Activated T-helper 1 cell treated with anti-CD3 and anti-CD28 coated beads, Interleukin-12 subunit alpha, Interleukin-12 subunit beta, Interleukin-2, Interleukin-4 antibody, amounts not matched to agents 30 ng/mL and 10 ng/mL and 1 ng/mL, durations not matched to agents 14 hours and 24 hours and 36 hours (primary cell): Measurements from ENCODE around the gene MCL1. TPM values are rescaled to one million over a fixed set of nuclear protein-coding genes. Genes with fewer than 3 reads are reported as not detected.
"Not testable (repeated sequence)": the region's sequence is repeated elsewhere in the genome, so short reads cannot be mapped to it uniquely, and the experiment has no call there.

Experiments
- DNase-seq: peaks from one replicate; pipeline ENCODE4 v3.0.0; 2021; ENCODE audit warnings: low spot score
- H3K27ac Mint-ChIP-seq: one replicate; pipeline ENCODE4 v1.8.0; 2021; ENCODE audit warnings: mild to moderate bottlenecking, mixed read lengths
- H3K27me3 Mint-ChIP-seq: one replicate; pipeline ENCODE4 v1.8.0; 2022; ENCODE audit warnings: mild to moderate bottlenecking, moderate library complexity, mixed read lengths; ENCODE audit not compliant: insufficient read depth
- H3K36me3 Mint-ChIP-seq: one replicate; pipeline ENCODE4 v1.8.0; 2021; ENCODE audit warnings: low read depth, mixed read lengths
- H3K4me1 Mint-ChIP-seq: one replicate; pipeline ENCODE4 v1.8.0; 2021; ENCODE audit warnings: low read depth, mixed read lengths
- H3K4me3 Mint-ChIP-seq: one replicate; pipeline ENCODE4 v1.8.0; 2021; ENCODE audit warnings: mild to moderate bottlenecking, moderate library complexity, mixed read lengths
- H3K9me3 Mint-ChIP-seq: one replicate; pipeline ENCODE4 v1.8.0; 2021; ENCODE audit warnings: mixed read lengths
- intact Hi-C: fragments of 100-400 bp; cut with micrococcal nuclease; formaldehyde crosslinking; loops from one replicate; pipeline ENCODE4 v1.15.1; 2024
- total RNA-seq: library from RNA; stranded (reverse); gene quantifications from 2 replicates; pipeline ENCODE4 v1.2.3, GENCODE V29; 2022

The MCL1 gene
- total RNA-seq, 1 donor from 2014 or later: 311 TPM

DNA sequence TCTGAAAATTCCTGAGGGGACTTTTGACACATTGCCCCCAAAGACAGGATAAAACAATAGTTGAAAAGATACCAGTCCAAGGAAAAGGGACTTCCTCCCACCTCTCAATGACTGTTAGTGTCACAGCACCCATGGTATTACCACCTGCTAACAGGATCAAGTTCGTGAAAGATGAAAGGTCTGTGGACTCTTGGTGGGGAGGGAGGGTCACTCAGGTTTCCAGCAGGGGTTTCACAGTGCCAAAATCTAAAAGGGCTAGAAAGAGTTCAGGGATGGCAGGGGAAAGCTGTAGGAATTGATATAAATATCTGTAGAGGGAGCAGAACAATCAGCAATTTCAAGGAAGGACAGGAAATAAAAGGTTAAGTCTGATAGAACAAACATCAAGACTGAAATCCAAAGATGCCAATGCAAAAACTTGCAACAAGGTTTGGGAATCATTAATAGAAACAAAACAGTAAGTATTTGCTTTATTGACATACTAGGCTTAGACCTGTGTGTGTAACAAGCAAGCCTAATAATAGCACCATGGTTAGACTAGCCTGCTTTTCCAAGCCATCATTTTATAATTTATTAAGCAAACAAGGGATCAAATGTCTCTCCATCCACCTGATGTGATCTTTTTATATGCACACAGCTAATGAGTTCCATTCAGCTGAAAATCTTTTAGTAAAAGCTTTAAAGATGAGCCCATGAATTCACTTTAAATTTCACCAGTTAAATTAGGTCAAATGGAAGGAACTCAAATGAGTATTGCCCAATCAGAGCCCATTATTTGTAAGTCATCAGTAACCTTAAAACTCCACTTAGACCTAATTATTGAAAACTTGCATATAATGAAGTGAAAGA is 3.7 kb downstream of the MCL1 start:
- Mint-ChIP-seq H3K9me3 (no peaks in the 10 kb centered on the region), H3K27ac (peak overlapping the region; percentile 96), H3K27me3 (peaks cover 2% of the 10 kb centered on the region), H3K4me1 (peaks cover 43% of the 10 kb centered on the region), H3K4me3 (peak overlapping the region; percentile 95), H3K36me3 (peaks cover 72% of the 10 kb centered on the region)
- no peak for DNase-seq
- intact Hi-C loops: no loop called here

DNA sequence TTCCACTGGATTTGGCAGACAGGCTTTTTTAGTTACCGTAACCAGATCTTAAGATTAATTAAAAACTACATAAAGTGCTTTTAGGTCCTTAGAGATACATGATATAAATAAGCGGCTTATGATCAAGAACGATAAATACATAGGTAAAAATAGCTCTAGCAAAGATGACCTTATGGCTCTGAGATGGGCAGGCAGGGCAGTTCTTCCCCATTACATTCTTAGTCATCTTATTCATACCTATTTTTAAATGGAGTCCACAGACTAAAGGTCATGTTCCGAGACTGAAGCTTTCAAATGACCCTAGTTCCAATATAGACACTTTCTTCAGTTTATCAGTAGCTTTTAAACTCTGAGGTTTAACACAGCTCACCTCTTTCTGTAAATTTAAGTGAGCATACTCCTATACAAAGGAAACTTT is 4.3 kb downstream of the MCL1 start:
- Mint-ChIP-seq H3K36me3 (peaks cover 76% of the 10 kb centered on the region), H3K4me1 (peaks cover 43% of the 10 kb centered on the region)

DNA sequence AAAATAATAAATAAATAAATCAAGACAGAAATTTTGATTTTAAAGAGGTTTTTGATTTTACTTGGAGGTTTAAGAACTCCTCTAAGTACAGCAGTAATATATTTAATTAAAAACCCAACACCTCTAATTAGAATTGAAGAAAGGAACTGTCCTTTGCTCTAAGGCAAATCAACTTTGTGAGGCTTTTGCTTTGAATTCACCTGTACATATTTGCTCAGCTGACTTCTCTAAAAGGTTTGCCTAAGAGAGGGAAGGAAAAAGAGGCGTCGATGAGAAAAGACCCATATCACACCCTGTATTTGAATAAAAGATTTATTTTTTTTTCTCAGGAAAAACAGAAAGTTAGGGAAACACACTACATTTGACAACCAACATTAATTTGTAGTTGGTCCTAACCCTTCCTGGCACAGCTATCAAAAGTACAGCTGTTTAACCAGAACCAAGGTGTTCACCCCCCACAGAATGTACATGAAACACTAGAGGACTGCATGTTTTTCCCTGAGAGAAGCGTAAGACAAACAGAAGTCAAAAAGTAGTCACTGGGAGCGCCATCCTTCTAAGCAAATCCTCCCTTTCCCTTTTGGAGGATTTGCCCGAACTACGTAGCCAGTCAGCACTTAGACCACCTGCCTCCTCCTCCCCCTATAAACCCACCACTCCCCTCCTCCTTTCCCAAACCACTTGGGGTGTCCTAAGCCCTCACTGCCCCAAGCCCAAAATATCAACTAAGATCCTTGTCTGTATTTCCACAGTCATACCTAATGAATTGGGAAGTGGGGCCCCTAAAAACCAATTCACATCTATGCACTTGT is 4.9 kb downstream of the MCL1 start:
- H3K4me1 Mint-ChIP-seq: peaks cover 47% of the 10 kb centered on the region
- peaks cover 2% of the 10 kb centered on the region for H3K27me3 Mint-ChIP-seq
- H3K9me3 Mint-ChIP-seq: no peaks in the 10 kb centered on the region
- H3K4me3 Mint-ChIP-seq: peak overlapping the region; percentile 95
- intact Hi-C loops: no loop called here
- peak overlapping the region; percentile 96 for H3K27ac Mint-ChIP-seq
- no peak for DNase-seq
- H3K36me3 Mint-ChIP-seq: peaks cover 81% of the 10 kb centered on the region

More for the DNA sequence above, 4.3 kb downstream of the MCL1 start:
- peak overlapping the region; percentile 95 for H3K4me3 Mint-ChIP-seq
- H3K27me3 Mint-ChIP-seq: peaks cover 2% of the 10 kb centered on the region
- DNase-seq: no peak
- peak overlapping the region; percentile 96 for H3K27ac Mint-ChIP-seq
- H3K9me3 Mint-ChIP-seq: no peaks in the 10 kb centered on the region
- intact Hi-C loops: no loop called here

DNA sequence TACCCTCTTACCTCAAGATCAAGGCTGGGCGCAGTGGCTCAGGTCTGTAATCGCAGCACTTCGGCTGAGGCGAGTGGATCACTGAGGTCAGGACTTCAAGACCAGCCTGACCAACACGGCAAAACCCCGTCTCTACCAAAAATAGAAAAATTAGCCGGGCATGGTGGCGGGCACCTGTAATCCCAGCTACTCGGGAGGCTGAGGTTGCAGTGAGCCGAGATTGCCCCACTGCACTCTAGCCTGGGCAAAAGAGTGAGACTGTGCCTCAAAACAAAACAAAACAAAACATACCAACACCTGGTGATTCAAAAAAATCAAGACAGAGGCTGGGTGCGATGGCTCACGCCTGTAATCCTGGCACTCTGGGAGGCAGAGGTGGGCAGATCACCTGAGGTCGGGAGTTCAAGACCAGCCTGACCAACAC is 5.8 kb downstream of the MCL1 start:
- peak overlapping the region; percentile 90 for H3K4me3 Mint-ChIP-seq
- DNase-seq: not testable (repeated sequence)

DNA sequence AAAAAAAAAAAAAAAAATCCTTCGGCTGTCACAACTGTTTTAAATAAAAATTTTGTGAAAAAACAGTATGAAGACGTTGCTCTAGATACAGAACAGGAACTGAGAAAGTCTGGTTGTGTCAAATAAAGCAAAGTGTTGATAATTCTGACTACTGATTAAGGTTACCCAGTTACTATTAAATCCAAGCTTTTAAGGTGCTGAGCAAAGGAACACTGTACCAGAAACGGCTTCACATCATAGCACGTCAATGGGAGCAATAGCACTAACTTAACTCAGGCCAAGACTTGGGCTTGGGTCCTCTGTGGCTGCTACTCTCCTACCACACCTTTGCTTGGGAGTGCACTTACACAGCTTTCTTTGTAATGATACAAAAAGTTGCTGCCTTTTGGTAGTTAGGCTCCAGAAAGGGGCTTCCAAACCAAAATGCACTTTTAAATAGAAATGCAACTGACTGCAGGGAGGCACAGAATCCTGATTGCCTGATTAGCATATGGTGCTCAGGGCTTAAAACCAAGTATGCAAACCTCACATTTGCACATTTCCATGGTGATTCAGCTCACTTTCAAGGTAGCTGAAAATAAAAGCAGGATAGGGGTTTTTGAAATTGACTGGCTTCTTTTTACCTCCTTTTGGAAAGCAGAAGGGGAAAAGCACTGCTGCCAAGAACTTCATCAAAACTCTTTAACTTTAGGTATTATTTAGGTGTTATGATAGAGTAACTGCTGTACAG is 6.3 kb downstream of the MCL1 start:
- Mint-ChIP-seq H3K27ac (peak overlapping the region; percentile 94), H3K4me1 (peaks cover 60% of the 10 kb centered on the region), H3K9me3 (no peaks in the 10 kb centered on the region), H3K27me3 (no peaks in the 10 kb centered on the region), H3K4me3 (peak overlapping the region; percentile 90), H3K36me3 (peaks cover 77% of the 10 kb centered on the region)
- DNase-seq: no peak
- intact Hi-C loops: no loop called here

More for the DNA sequence above, 5.8 kb downstream of the MCL1 start:
- H3K36me3 Mint-ChIP-seq: peaks cover 79% of the 10 kb centered on the region
- peaks cover 55% of the 10 kb centered on the region for H3K4me1 Mint-ChIP-seq
- peak overlapping the region; percentile 94 for H3K27ac Mint-ChIP-seq
- intact Hi-C loops, H3K9me3 Mint-ChIP-seq, H3K27me3 Mint-ChIP-seq: not testable (repeated sequence)

DNA sequence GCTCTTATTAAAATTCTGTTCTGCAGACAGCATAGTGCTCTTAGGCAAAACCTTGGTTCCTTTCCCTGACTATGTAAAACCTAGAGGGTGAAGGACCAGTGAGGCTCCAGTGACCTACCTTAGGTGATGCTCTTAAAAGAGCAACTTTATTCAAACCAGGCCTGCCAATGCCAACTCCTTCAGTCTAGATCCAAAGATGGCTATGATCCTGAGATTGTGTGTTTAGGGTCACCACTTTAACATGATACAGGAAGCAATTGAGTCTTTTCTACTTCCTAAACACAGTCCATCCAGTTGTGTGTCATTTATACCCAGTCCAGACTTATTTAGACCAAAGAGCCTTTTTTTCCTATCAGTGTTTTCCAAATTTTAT is 10.8 kb downstream of the MCL1 start:
- H3K27me3 Mint-ChIP-seq: no peaks in the 10 kb centered on the region
- peaks cover 36% of the 10 kb centered on the region for H3K36me3 Mint-ChIP-seq
- H3K4me1 Mint-ChIP-seq: peaks cover 84% of the 10 kb centered on the region
- DNase-seq: no peak
- peak overlapping the region; percentile 90 for H3K4me3 Mint-ChIP-seq
- intact Hi-C loops: loop anchor here (5.0 to 10.0 kb wide), 2 partner anchors 199 to 276 kb away; partner anchors contain the start of gene CTSS
- H3K27ac Mint-ChIP-seq: peak overlapping the region; percentile 98
- H3K9me3 Mint-ChIP-seq: no peaks in the 10 kb centered on the region

DNA sequence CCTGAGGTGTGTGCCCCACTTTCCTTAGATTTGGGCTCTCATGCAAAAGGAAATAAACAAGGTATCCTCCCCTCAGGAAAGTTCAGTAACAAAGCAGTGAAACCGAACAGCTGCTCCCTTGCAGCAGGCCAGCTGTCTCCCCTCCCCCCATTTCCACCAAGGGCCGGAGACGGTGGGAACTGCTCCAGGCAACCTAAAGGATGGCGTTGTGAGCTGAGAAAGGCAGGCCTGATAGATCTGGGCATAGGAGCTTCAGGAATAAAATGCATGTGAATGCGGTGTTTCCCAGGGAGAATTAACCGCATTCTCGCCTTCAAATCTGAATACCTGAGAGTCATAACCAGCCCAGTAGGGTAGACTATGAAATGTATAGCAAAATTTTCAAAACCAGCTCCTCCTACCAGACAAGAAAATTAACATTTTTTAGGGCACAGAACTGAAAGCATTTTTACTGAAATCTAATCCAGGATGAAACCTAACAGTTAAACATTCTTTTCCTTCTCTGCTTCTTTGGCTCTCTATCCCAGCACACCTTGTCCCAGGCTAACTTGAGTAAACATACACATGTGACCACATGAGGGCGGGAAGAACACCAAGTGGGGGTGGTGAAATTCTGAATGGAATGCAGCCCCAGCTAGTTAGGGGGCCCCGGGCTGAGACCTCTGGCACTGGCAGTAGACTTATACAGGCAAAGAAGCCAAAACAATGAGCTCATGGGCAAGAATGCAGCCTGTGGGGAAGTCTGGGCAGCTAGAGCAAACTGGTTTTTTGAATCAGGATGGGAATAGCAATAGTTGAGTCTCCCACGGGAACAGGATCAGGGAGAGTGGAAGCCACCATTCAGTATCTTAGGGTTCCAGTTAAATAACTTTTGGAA is 11.5 kb downstream of the MCL1 start:
- DNase-seq: peak; percentile 56
- Mint-ChIP-seq H3K4me1 (peaks cover 88% of the 10 kb centered on the region), H3K4me3 (peak overlapping the region; percentile 90), H3K9me3 (no peaks in the 10 kb centered on the region), H3K36me3 (peaks cover 29% of the 10 kb centered on the region), H3K27ac (peak overlapping the region; percentile 98), H3K27me3 (no peaks in the 10 kb centered on the region)
- intact Hi-C loops: loop anchor here (1.0 to 10.0 kb wide), 4 partner anchors 11 to 277 kb away; partner anchors contain the start of genes CTSS and MCL1

DNA sequence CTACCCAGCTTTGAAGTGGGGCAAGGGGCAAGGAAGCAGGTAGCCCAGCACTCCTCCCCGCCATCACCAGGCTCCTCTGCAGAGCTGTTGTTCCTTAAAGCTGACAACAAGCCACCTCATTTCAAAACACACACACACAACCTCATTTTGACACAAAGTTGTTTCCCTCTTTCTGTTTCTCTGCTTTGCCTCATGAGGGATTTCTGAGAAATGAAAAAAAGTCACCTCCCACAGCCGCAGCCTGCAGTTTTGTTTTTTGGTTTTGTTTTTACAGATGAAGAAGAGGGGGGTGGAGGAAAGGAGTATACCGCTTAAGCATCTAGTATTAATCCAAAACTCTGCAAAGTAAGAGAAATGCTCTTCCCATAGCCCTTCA is 12.1 kb downstream of the MCL1 start:
- H3K36me3 Mint-ChIP-seq: peaks cover 24% of the 10 kb centered on the region
- no peaks in the 10 kb centered on the region for H3K27me3 Mint-ChIP-seq
- intact Hi-C loops: loop anchor here (1.0 to 10.0 kb wide), 4 partner anchors 12 to 277 kb away; partner anchors contain the start of genes CTSS and MCL1
- DNase-seq: peak; percentile 75
- peaks cover 88% of the 10 kb centered on the region for H3K4me1 Mint-ChIP-seq
- H3K9me3 Mint-ChIP-seq: no peaks in the 10 kb centered on the region
- H3K4me3 Mint-ChIP-seq: peak overlapping the region; percentile 90
- peak overlapping the region; percentile 98 for H3K27ac Mint-ChIP-seq

DNA sequence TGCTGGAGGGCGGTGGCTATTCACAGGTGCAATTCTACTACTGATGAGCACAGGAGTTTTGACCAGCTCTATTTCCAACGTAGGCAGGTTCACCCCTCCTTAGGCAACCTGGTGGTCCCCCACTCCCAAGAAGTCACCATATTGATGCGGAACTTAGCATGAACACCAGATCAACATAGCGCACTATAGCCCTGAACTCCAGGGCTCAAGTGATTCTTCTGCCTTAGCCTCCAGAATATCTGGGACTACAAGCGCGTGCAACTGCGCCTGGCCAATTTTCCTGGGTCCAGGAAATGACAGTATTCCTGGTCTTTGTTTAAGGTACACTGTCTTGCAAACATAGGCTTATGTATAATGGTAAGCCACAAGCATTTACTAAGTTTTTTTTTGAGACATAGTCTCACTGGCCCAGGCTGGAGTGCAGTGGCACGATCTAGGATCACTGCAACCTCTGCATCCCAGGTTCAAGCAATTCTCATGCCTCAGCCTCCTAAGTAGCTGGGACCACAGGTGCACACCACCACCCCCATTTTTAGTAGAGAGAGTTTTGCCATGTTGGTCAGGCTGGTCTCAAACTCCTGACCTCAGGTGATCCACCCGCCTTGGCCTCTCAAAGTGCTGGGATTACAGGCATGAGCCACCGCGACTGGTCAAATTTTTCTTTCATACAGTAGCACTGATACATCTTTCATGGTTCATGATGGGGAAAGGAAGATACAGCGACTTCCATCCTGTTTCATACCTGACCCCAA is 12.6 kb downstream of the MCL1 start:
- intact Hi-C loops: loop anchor here (1.0 to 10.0 kb wide), 4 partner anchors 13 to 278 kb away; partner anchors contain the start of genes CTSS and MCL1
- Mint-ChIP-seq H3K4me3 (peak overlapping the region; percentile 90), H3K27ac (peak overlapping the region; percentile 98), H3K9me3 (no peaks in the 10 kb centered on the region), H3K36me3 (peaks cover 23% of the 10 kb centered on the region), H3K4me1 (peaks cover 90% of the 10 kb centered on the region), H3K27me3 (no peaks in the 10 kb centered on the region)
- DNase-seq: no peak

DNA sequence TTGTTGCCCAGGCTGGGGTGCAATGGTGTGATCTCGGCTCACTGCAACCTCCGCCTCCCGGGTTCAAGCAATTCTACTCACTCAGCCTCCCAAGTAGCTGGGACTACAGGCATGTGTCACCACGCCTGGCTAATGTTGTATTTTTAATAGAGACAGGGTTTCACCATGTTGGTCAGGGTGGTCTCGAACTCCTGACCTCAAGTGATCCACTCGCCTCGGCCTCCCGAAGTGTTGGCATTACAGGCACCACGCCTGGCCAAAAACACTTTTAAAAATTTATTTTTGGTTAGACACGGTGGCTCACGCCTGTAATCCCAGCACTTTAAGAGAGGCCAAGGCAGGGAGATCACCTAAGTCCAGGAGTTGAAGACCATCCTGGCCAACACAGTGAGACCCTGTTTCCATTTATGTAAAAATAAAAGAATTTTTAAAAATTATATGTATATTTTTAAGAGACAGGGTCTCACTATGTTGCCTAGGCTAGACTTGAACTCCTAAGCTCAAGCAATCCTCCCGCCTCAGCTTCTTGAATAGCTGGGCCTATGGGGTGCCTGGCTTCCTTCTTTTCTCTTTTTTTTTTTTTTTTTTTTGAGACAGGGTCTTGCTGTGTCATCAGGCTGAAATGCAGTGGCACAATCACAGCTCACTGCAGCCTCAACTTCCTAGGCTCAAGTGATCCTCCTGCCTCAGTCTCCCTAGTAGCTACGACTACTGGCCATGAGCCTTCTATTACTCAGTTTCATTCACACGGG is 14.0 kb downstream of the MCL1 start:
- peak overlapping the region; percentile 43 for H3K4me3 Mint-ChIP-seq
- not testable (repeated sequence) for DNase-seq, H3K9me3 Mint-ChIP-seq, H3K27me3 Mint-ChIP-seq
- H3K4me1 Mint-ChIP-seq: peaks cover 90% of the 10 kb centered on the region
- intact Hi-C loops: loop anchor here (5.0 to 10.0 kb wide), 2 partner anchors 202 to 279 kb away; partner anchors contain the start of gene CTSS
- peaks cover 15% of the 10 kb centered on the region for H3K36me3 Mint-ChIP-seq
- peak overlapping the region; percentile 98 for H3K27ac Mint-ChIP-seq
